GM18907 (cell line): ENCODE results near the gene MSH5.
"Not testable (repeated sequence)": the region's sequence is repeated elsewhere in the genome, so short reads cannot be mapped to it uniquely, and the experiment has no call there.

Source experiments
- ATAC-seq: cut with Tn5 transposase; IDR thresholded peaks from one replicate; pipeline ENCODE4 v1.9.1; 2021; ENCODE audit warnings: mild to moderate bottlenecking, moderate library complexity; ENCODE audit not compliant: unreplicated experiment

The MSH5 gene

DNA sequence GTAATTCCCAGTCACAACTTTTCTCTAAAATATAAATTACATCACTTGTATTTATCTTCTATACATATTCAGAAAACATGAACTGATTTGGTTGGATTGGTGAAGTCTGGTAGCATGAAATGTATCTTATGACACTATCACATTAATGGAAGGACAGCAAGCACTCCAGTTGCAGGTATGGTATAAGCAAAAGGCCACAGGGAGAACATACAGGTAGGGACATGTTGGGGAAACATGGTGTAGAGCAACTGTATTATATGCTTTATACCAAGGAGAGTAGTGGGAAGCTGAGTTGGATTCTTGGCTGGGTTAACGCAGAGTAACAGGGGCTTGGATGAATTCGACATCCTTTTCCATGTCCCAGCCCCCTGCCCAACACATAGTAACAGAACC is 57.2 kb downstream of the MSH5 start:
- ATAC-seq, result no peak

DNA sequence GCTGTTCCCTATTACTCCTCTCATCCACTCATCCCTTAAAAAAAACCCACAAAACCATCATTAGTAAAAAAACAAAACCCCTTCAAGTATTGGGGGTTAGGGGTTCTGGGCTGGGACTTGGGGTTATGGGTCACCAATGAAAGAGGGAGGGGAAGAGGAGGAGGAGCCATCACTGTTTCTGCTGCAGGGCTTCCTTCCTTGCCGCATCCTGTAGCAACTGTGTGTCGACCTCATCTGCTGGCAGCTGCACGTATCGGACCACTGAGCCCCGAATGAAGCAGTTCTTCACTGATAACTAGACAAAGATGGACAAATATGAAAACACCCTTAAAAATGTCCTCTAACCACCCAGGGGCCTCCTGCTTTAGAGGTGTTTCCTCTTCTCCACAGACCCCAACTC is 57.8 kb downstream of the MSH5 start:
- no peak for ATAC-seq

DNA sequence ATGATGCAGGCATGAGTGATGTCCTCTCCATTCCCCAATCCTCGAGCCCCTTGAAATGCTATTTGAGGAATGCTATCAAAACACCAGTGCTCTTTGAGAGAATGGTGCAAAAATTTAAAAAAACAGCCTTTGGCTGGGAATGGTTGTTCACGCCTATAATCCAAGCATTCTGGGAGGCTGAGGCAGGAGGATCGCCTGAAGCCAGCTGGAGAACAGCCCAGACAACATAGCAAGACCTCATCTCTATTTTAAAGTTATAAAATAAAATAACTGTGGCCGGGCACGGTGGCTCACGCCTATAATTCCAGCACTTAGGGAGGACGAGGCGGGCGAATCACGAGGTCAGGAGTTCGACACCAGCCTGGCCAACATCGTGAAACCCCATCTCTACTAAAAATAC is 60.0 kb downstream of the MSH5 start:
- ATAC-seq, result no peak

DNA sequence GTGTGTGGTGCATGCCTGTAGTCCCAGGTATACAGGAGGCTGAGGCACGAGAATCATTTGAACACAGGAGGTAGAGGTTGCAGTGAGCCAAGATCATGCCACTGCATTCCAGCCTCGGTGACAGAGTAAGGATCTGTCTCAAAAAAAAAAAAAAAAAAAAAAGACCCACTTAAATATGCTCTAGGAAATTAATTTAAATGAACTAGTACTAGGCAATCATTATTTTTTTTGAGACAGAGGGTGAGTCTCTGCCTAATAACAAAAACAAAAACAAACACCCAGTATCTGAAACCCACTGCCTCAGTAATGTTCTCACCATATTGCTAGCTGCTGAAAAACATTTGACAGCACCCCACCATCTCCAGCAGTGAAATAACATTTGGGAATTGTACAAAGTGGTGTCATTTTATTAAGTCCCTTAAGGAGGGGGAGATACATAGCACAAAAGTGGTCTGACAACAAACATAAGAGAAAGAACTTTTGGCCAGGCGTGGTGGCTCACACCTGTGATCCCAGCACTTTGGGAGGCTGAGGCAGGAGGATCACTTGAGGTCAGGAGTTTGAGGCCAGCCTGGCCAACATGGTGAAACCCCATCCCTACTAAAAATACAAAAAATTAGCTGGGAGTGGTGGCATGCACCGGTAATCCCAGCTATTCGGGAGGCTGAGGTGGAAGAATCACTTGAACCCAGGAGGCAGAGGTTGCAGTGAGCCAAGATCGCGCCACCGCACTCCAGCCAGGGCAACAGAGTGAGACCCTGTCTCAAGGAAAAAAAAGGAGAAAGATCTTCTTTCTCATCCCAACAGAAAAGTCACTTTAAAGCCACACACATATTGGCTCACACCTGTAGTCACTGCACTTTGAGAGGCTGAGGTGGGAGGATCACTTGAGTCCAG is 61.5 kb downstream of the MSH5 start:
- ATAC-seq, result not testable (repeated sequence)

DNA sequence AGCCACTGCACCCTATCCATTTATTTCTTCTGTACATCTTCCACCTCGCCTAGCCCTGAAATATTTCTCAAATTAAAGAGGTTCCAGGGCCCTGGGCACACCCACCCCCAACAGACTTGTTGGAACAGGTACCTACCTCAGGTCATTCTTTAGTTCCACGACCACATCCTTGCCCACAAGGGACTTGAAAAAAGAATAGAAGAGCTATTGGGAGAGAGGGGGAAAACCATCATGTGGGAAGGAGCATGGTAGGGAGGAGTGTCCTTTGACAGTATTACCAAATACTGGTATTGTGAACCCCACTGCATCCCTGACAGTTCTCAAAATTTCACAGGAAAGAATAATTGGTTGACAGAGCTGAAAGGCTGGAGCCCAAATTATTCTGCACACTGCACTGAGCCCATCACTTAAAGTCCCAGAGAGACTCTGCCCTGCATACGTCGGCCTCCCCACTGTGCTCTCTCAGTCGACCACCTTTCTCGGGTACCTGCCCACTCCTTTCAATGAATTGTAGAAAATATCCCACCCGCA is 66.2 kb downstream of the MSH5 start:
- peak; percentile 5 for ATAC-seq

DNA sequence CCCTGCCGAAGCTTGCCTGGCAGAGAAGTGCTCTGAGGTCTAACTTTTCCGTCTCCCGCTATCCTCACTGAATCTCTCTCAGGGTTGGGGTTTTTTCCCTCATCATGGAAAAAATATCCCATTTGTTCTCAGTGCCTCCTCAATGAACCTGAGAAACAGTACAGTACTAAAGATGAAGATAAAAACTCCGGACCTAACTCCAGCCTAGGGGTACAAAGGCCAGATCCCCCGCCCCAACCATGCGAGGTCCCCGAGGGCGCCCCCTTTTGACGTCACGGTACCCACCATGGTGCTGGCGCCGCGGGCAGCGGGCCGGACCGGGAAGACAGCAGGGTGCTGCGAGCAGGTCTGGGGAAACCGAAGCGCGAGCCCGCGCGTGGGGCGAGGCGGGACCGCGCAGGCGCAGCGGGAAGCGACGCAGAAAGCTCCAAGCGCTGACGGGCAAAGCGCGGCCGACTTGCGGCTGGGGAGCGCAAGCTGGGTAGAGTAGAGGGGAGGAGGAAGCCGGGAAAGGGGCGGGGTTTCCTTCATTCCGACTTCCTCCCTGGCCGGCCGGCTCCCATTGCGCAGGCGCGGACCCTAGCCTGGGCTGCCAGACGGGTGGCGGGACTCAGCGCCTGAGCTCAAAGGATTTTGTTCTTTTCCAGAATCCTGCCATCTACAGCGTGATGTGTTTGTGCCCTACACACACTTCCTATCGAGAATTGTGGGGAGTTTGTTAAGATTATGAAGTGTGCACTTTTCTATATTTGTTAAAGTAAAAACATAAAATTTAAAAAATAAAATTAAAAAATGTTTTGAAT is 66.9 kb downstream of the MSH5 start, which contains the start of gene LSM2:
TSS of gene LSM2 (minus strand) at position 497 of the 803 bp plus-strand sequence. CDS start at position 288, 209 bp downstream.
- ATAC-seq, result peak; percentile 83

DNA sequence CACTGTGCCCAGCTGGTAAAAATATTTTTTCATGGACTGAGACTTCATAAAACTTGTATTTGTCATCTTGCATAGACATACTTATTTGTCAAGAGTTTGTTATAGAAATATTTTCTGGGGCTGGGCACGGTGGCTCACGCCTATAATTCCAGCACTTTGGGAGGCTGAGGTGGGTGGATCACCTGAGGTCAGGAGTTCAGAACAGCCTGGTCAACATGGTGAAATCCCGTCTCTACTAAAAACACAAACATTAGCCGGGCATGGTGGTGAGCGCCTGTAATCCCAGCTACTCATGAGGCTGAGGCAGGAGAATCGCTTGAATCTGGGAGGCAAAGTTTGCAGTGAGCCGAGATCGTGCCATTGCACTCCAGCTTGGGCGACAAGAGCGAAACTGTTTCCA is 68.8 kb downstream of the MSH5 start:
- ATAC-seq, result not testable (repeated sequence)

DNA sequence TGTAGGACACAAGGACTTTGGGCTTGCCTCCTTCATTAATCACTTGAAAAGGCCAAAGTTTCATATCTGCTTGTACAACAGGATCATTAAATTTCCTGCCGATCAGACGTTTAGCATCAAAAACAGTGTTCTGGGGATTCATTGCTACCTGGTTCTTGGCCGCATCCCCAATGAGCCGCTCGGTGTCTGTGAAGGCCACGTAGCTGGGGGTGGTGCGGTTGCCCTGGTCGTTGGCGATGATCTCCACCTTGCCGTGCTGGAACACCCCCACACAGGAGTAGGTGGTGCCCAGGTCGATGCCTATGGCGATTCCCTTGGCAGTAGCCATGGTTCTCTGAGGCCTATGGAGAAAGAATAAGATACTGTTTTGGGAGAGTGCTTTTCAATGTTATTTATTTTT is 71.8 kb downstream of the MSH5 start:
- no peak for ATAC-seq
